Testis (tissue), 2 donors: ENCODE measurements around the gene CSNK1A1L.

ENCODE experiments used
- CTCF ChIP-seq, 3 experiments: fragments of 450-650 bp in 2 of 3; fragments of 200-600 bp in 1 of 3; sonication (generic) in 1 of 3; IDR thresholded peaks; one replicate each; pipeline ENCODE4 v1.5.1; 2016 to 2019; ENCODE audit warnings: antibody characterized with exemption in 3 of 3, mild to moderate bottlenecking in 2 of 3, moderate library complexity in 1 of 3
- POLR2A ChIP-seq: fragments of 450-650 bp; IDR thresholded peaks from one replicate; pipeline ENCODE4 v1.6.1; 2017; ENCODE audit warnings: antibody characterized with exemption, mild to moderate bottlenecking, moderate library complexity

- no peak for TF ChIP-seq CTCF (IDR thresholded peaks at IDR 0.05)
- no peak for TF ChIP-seq POLR2A
These were observed at the start of gene CSNK1A1L for GRCh38 chr13:37105251-37105714.
